Neuronal stem cell (in vitro differentiated cells): ENCODE data around the gene TMPO.

Experiments
- DNase-seq: peaks from one replicate; pipeline ENCODE4 v3.0.0-alpha.2; 2013; ENCODE audit warnings: low spot score
- H2AFZ ChIP-seq: one replicate; pipeline ENCODE4 v1.6.1; 2013; ENCODE audit warnings: mild to moderate bottlenecking, low read length, inconsistent platforms
- H2AK5ac ChIP-seq: 2 replicates; pipeline ENCODE4 v1.6.1; 2013; ENCODE audit warnings: low read depth, mild to moderate bottlenecking, inconsistent platforms, low read length, moderate library complexity, mixed read lengths
- H2BK120ac ChIP-seq: 2 replicates; pipeline ENCODE4 v1.6.1; 2013; ENCODE audit warnings: low read depth, mild to moderate bottlenecking, inconsistent platforms, low read length, moderate library complexity, mixed read lengths
- H2BK12ac ChIP-seq: one replicate; pipeline ENCODE4 v1.6.1; 2013; ENCODE audit warnings: low read length, inconsistent platforms
- H2BK15ac ChIP-seq: 2 replicates; pipeline ENCODE4 v1.6.1; 2013; ENCODE audit warnings: mild to moderate bottlenecking, low read length, inconsistent platforms, mixed read lengths
- H2BK5ac ChIP-seq: one replicate; pipeline ENCODE4 v1.6.1; 2013; ENCODE audit warnings: inconsistent platforms, mild to moderate bottlenecking, low read length, moderate library complexity
- H3K14ac ChIP-seq: one replicate; pipeline ENCODE4 v1.6.1; 2013; ENCODE audit warnings: low read length, inconsistent platforms
- H3K18ac ChIP-seq: 2 replicates; pipeline ENCODE4 v1.6.1; 2013; ENCODE audit warnings: low read length, inconsistent platforms
- H3K23ac ChIP-seq: 2 replicates; pipeline ENCODE4 v1.6.1; 2013; ENCODE audit warnings: low read depth, mild to moderate bottlenecking, mixed read lengths, low read length, inconsistent platforms; ENCODE audit not compliant: poor library complexity
- H3K27ac ChIP-seq: replicated peaks from 3 replicates; pipeline ENCODE4 v1.5.1; 2013; ENCODE audit warnings: low read length, inconsistent platforms
- H3K27me3 ChIP-seq, 3 experiments: 2 replicates each; pipeline ENCODE4 v1.6.1; 2013; ENCODE audit warnings: low read length in 3 of 3, mild to moderate bottlenecking in 2 of 3, inconsistent platforms in 1 of 3, low read depth in 1 of 3, mixed read lengths in 1 of 3, moderate library complexity in 1 of 3; ENCODE audit not compliant: control insufficient read depth in 3 of 3, insufficient read depth in 3 of 3
- H3K36me3 ChIP-seq, 2 donors: replicated peaks in 1 of 2; 2 replicates each; pipeline ENCODE4 v1.6.1; 2013; ENCODE audit warnings: low read length in 2 of 2; ENCODE audit not compliant: control insufficient read depth in 2 of 2, insufficient read depth in 2 of 2
- H3K4ac ChIP-seq: 2 replicates; pipeline ENCODE4 v1.6.1; 2013; ENCODE audit warnings: inconsistent platforms, mild to moderate bottlenecking, low read length, moderate library complexity
- H3K4me1 ChIP-seq, 2 donors: 1 replicate in 1 of 2; 2 replicates in 1 of 2; pipeline ENCODE4 v1.6.1; 2013; ENCODE audit warnings: low read length in 2 of 2, low read depth in 1 of 2; ENCODE audit not compliant: control insufficient read depth in 2 of 2, insufficient read depth in 1 of 2
- H3K4me2 ChIP-seq: one replicate; pipeline ENCODE4 v1.6.1; 2013; ENCODE audit warnings: mild to moderate bottlenecking, low read length, inconsistent platforms; ENCODE audit not compliant: insufficient read depth, poor library complexity, severe bottlenecking
- H3K4me3 ChIP-seq, 2 donors: 2 replicates each; pipeline ENCODE4 v1.5.1; 2013; ENCODE audit warnings: low read length in 2 of 2, mild to moderate bottlenecking in 2 of 2, inconsistent platforms in 1 of 2, moderate library complexity in 1 of 2
- H3K79me1 ChIP-seq: one replicate; pipeline ENCODE4 v1.6.1; 2013; ENCODE audit warnings: low read depth, mild to moderate bottlenecking, inconsistent platforms, low read length, moderate library complexity
- H3K9ac ChIP-seq: one replicate; pipeline ENCODE4 v1.6.1; 2013; ENCODE audit warnings: mild to moderate bottlenecking, low read depth, low read length, inconsistent platforms; ENCODE audit not compliant: poor library complexity
- H3K9me3 ChIP-seq, 2 donors: replicated peaks in 1 of 2; 2 replicates each; pipeline versions ENCODE3 to v1.6.1; 2013; ENCODE audit warnings: low read length in 2 of 2, mild to moderate bottlenecking in 2 of 2, inconsistent platforms in 1 of 2, low read depth in 1 of 2, mixed read lengths in 1 of 2, moderate library complexity in 1 of 2; ENCODE audit not compliant: control insufficient read depth in 2 of 2, insufficient read depth in 1 of 2
- H4K8ac ChIP-seq: one replicate; pipeline ENCODE4 v1.6.1; 2013; ENCODE audit warnings: low read depth, mild to moderate bottlenecking, inconsistent platforms, low read length, moderate library complexity
- H4K91ac ChIP-seq: one replicate; pipeline ENCODE4 v1.6.1; 2013; ENCODE audit warnings: low read length, low read depth, mild to moderate bottlenecking, inconsistent platforms; ENCODE audit not compliant: poor library complexity
- WGBS, 2 donors: extraction: QIAGEN DNeasy Blood & Tissue Kit; methylation state at CpG; one replicate each; pipeline ENCODE4 v1.1.7; 2013; ENCODE audit warnings: missing lambda C conversion rate in 2 of 2, mixed read lengths in 1 of 2; ENCODE audit not compliant: insufficient read length in 2 of 2, insufficient replicate concordance in 1 of 2; ENCODE audit errors: extremely low coverage in 2 of 2; 5-methylcytosine and 5-hydroxymethylcytosine counted together

The TMPO gene

DNA sequence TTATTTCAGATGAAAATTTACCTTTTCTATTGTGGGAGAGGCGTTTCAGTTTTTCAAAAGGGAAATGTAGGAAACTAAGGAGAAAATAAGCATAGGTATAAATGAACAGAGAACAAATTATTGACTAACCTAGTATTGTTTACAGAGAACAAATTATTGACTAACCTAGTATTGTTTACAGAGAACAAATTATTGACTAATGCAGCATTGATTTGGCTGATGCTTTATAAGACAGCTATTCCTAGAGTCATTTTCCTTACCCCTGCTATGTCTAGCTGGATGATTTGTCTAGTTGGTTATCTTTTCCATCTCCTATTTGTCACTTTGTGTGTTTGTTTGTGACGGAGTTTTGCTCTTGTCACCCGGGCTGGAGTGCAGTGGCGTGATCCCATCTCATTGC lies 22.6 kb downstream of the TMPO start:
- Histone ChIP-seq H2AFZ (no peak overlapping the region), H3K4me3 (no peak overlapping the region), H4K8ac (no peak overlapping the region), H3K27me3 (no peaks in the 10 kb centered on the region), H2BK12ac (no peak overlapping the region), H3K9ac (no peak overlapping the region), H3K18ac (no peak overlapping the region), H2BK5ac (no peak overlapping the region), H3K4me2 (no peak overlapping the region), H3K4me1 (no peaks in the 10 kb centered on the region), H3K4ac (no peak overlapping the region), H2BK120ac (no peak overlapping the region), H3K9me3 (no peaks in the 10 kb centered on the region), H3K14ac (no peak overlapping the region), H2AK5ac (no peak overlapping the region), H3K27ac (no peak overlapping the region), H3K36me3 (peaks cover 14 to 98% of the 10 kb centered on the region in 2 donors), H2BK15ac (no peak overlapping the region), H3K23ac (no peak overlapping the region), H4K91ac (no peak overlapping the region), H3K79me1 (peaks cover 7% of the 10 kb centered on the region)
- no peak for DNase-seq
- WGBS, 2 donors, result no CpG with 5 or more reads among the region's 4 CpGs

DNA sequence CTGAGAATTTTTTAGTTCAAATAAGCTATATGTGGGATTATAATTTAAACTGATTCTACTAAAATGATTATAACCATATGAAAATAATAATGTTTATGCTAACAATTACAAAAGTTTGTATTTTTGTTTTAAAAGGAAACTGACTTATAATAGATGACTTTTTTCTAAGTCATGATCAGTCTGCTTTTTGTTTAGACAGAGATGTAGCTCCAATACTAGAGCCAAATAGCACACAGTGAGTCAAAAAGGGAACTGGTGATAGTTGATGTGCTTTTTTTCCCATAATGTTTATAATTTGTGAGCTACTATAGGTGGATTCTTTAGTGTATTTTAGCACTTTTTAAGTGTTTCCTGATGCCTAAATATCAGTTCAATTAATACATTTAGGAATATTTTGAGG lies 28.3 kb downstream of the TMPO start:
- Histone ChIP-seq H3K4me3 (no peak overlapping the region), H3K23ac (no peak overlapping the region), H3K9me3 (no peaks in the 10 kb centered on the region), H3K4ac (no peak overlapping the region), H3K79me1 (peaks cover 2% of the 10 kb centered on the region), H3K4me1 (no peaks in the 10 kb centered on the region), H2AFZ (no peak overlapping the region), H4K91ac (no peak overlapping the region), H2BK15ac (no peak overlapping the region), H3K4me2 (no peak overlapping the region), H2BK120ac (no peak overlapping the region), H3K14ac (no peak overlapping the region), H4K8ac (no peak overlapping the region), H3K27me3 (no peaks in the 10 kb centered on the region), H2BK12ac (no peak overlapping the region), H2BK5ac (no peak overlapping the region), H2AK5ac (no peak overlapping the region), H3K27ac (no peak overlapping the region), H3K36me3 (peaks cover 8 to 96% of the 10 kb centered on the region in 2 donors), H3K18ac (no peak overlapping the region), H3K9ac (no peak overlapping the region)
- no peak for DNase-seq

- Histone ChIP-seq H3K79me1 (peaks cover 2% of the 10 kb centered on the region), H2AFZ (no peak overlapping the region), H3K14ac (no peak overlapping the region), H3K9me3 (no peaks in the 10 kb centered on the region), H3K4me3 (no peak overlapping the region), H3K4ac (no peak overlapping the region), H3K18ac (no peak overlapping the region), H3K27me3 (no peaks in the 10 kb centered on the region), H2BK5ac (no peak overlapping the region), H3K4me1 (no peaks in the 10 kb centered on the region), H2BK15ac (no peak overlapping the region), H3K4me2 (no peak overlapping the region), H4K91ac (no peak overlapping the region), H2BK12ac (no peak overlapping the region), H3K23ac (no peak overlapping the region), H3K27ac (no peak overlapping the region), H3K36me3 (peaks cover 8 to 98% of the 10 kb centered on the region in 2 donors), H4K8ac (no peak overlapping the region), H3K9ac (no peak overlapping the region), H2BK120ac (no peak overlapping the region), H2AK5ac (no peak overlapping the region)
- DNase-seq, result no peak
- WGBS, 2 donors, result no CpG with 5 or more reads among the region's 1 CpG
Measured at GRCh38 chr12:98544751-98545150, 29.4 kb downstream of the TMPO start.

- no peak for DNase-seq
- Histone ChIP-seq H2AK5ac (no peak overlapping the region), H2BK12ac (no peak overlapping the region), H3K79me1 (no peaks in the 10 kb centered on the region), H3K4me2 (no peak overlapping the region), H2AFZ (no peak overlapping the region), H3K4me1 (no peaks in the 10 kb centered on the region), H3K27me3 (no peaks in the 10 kb centered on the region), H3K36me3 (peaks cover 8 to 76% of the 10 kb centered on the region in 2 donors), H3K23ac (no peak overlapping the region), H4K91ac (no peak overlapping the region), H3K14ac (no peak overlapping the region), H3K4ac (no peak overlapping the region), H4K8ac (no peak overlapping the region), H2BK15ac (no peak overlapping the region), H2BK120ac (no peak overlapping the region), H3K9me3 (no peaks in the 10 kb centered on the region), H2BK5ac (no peak overlapping the region), H3K9ac (no peak overlapping the region), H3K18ac (no peak overlapping the region), H3K27ac (no peak overlapping the region), H3K4me3 (no peak overlapping the region)
- no CpG with 5 or more reads among the region's 5 CpGs for WGBS, 2 donors
Measured at GRCh38 chr12:98549371-98550110, 34.2 kb downstream of the TMPO start.
